GM12878 (cell line): Measurements from ENCODE around the gene UXS1.

ENCODE experiments used
- BRCA1 ChIP-seq: IDR thresholded peaks from 2 replicates; pipeline ENCODE4 v1.6.1; 2011; ENCODE audit warnings: low read depth, low read length, improper control_type of control experiment
- EZH2 ChIP-seq: IDR thresholded peaks from 2 replicates; pipeline ENCODE4 v1.6.1; 2012; ENCODE audit warnings: low read depth, mild to moderate bottlenecking, control low read depth, inconsistent platforms, low read length, borderline replicate concordance; ENCODE audit not compliant: control insufficient read depth
- NFYB ChIP-seq: IDR thresholded peaks from 2 replicates; pipeline ENCODE4 v1.6.1; 2011; ENCODE audit warnings: low read depth, mild to moderate bottlenecking, low read length, improper control_type of control experiment, moderate library complexity; ENCODE audit not compliant: insufficient read depth
- PKNOX1 ChIP-seq: fragments of 450-650 bp; IDR thresholded peaks from 2 replicates; pipeline ENCODE4 v1.6.1; 2016; ENCODE audit warnings: mild to moderate bottlenecking

GRCh38 chr2:106165029-106165428 is 29.1 kb downstream of the UXS1 start:
- no peak for TF ChIP-seq PKNOX1
- TF ChIP-seq EZH2, result no peak
- no peak for TF ChIP-seq NFYB
- no peak for TF ChIP-seq BRCA1
